ENCODE measurements around the gene CCDC18. TPM values are rescaled to one million over a fixed set of nuclear protein-coding genes. Genes with fewer than 3 reads are reported as not detected.
"Not testable (repeated sequence)": the region's sequence is repeated elsewhere in the genome, so short reads cannot be mapped to it uniquely, and the experiment has no call there.

CCDC18 gene
- total and polyA plus RNA-seq, 2 donors from 2014 or later, result 1.2 to 3.9 TPM

- H3K36me3 ChIP-seq (ENCODE audit: control insufficient read depth in 2 of 3, insufficient read depth in 3 of 3, low read length in 3 of 3), result no peaks in the 10 kb centered on the region
- no peaks in the 10 kb centered on the region for H3K27me3 ChIP-seq (ENCODE audit: control insufficient read depth, insufficient read depth, low read length)
- H3K9me3 ChIP-seq (ENCODE audit: control insufficient read depth in 2 of 3, insufficient read depth in 1 of 3, low read length in 3 of 3), result no peaks in the 10 kb centered on the region
- intact Hi-C loops (cut with DNase I), result no loop called here
- no peak overlapping the region for H3K9ac ChIP-seq (ENCODE audit: low read length in 3 of 3)
- TF ChIP-seq CTCF (IDR thresholded peaks at IDR 0.05; ENCODE audit: borderline replicate concordance, extremely low read depth, insufficient read depth), result no peak
- no peak overlapping the region for H3K4me3 ChIP-seq (ENCODE audit: low read length in 3 of 3)
- no peak overlapping the region for H3K27ac ChIP-seq (ENCODE audit: low read depth in 2 of 2, low read length in 2 of 2)
- H3K4me1 ChIP-seq (ENCODE audit: control insufficient read depth in 2 of 3, insufficient read depth in 2 of 3, low read depth in 1 of 3, low read length in 3 of 3), result peaks cover 0 to 6% (median 0%) of the 10 kb centered on the region in 3 donors
- DNase-seq, result no peak
- no peak for FAIRE-seq
These were observed 54.7 kb downstream of the CCDC18 start for GRCh38 chr1:93235261-93235660.

GRCh38 chr1:93237021-93237420 lies 56.5 kb downstream of the CCDC18 start:
- H3K27ac ChIP-seq (ENCODE audit: low read depth in 2 of 2, low read length in 2 of 2), result no peak overlapping the region
- no peak for TF ChIP-seq CTCF (IDR thresholded peaks at IDR 0.05; ENCODE audit: borderline replicate concordance, extremely low read depth, insufficient read depth)
- intact Hi-C loops (cut with DNase I), result no loop called here
- H3K9me3 ChIP-seq (ENCODE audit: control insufficient read depth in 2 of 3, insufficient read depth in 1 of 3, low read length in 3 of 3), result no peaks in the 10 kb centered on the region
- FAIRE-seq (no peak), DNase-seq (no peak)
- no peak overlapping the region for H3K9ac ChIP-seq (ENCODE audit: low read length in 3 of 3)
- H3K4me1 ChIP-seq (ENCODE audit: control insufficient read depth in 2 of 3, insufficient read depth in 2 of 3, low read depth in 1 of 3, low read length in 3 of 3), result peaks cover 0 to 6% (median 0%) of the 10 kb centered on the region in 3 donors
- H3K27me3 ChIP-seq (ENCODE audit: control insufficient read depth, insufficient read depth, low read length), result no peaks in the 10 kb centered on the region
- H3K36me3 ChIP-seq (ENCODE audit: control insufficient read depth in 2 of 3, insufficient read depth in 3 of 3, low read length in 3 of 3), result no peaks in the 10 kb centered on the region
- H3K4me3 ChIP-seq (ENCODE audit: low read length in 3 of 3), result no peak overlapping the region

- intact Hi-C loops (cut with DNase I), result no loop called here
- FAIRE-seq (no peak), DNase-seq (no peak)
- no peak overlapping the region for H3K4me3 ChIP-seq (ENCODE audit: low read length in 3 of 3)
- H3K36me3 ChIP-seq (ENCODE audit: control insufficient read depth in 2 of 3, insufficient read depth in 3 of 3, low read length in 3 of 3), result no peaks in the 10 kb centered on the region
- TF ChIP-seq CTCF (IDR thresholded peaks at IDR 0.05; ENCODE audit: borderline replicate concordance, extremely low read depth, insufficient read depth), result no peak
- H3K9me3 ChIP-seq (ENCODE audit: control insufficient read depth in 2 of 3, insufficient read depth in 1 of 3, low read length in 3 of 3), result peaks cover 0 to 8% (median 0%) of the 10 kb centered on the region in 3 donors
- H3K4me1 ChIP-seq (ENCODE audit: control insufficient read depth in 2 of 3, insufficient read depth in 2 of 3, low read depth in 1 of 3, low read length in 3 of 3), result peaks cover 0 to 6% (median 0%) of the 10 kb centered on the region in 3 donors
- H3K9ac ChIP-seq (ENCODE audit: low read length in 3 of 3), result no peak overlapping the region
- H3K27ac ChIP-seq (ENCODE audit: low read depth in 2 of 2, low read length in 2 of 2), result no peak overlapping the region
- H3K27me3 ChIP-seq (ENCODE audit: control insufficient read depth, insufficient read depth, low read length), result no peaks in the 10 kb centered on the region
These were observed 57.9 kb downstream of the CCDC18 start for GRCh38 chr1:93238425-93238824.

- Histone ChIP-seq H3K9me3 (ENCODE audit: control insufficient read depth in 2 of 3, insufficient read depth in 1 of 3, low read length in 3 of 3) (peaks cover 0 to 16% (median 0%) of the 10 kb centered on the region in 3 donors), H3K4me1 (ENCODE audit: control insufficient read depth in 2 of 3, insufficient read depth in 2 of 3, low read depth in 1 of 3, low read length in 3 of 3) (peaks cover 0 to 6% (median 0%) of the 10 kb centered on the region in 3 donors), H3K36me3 (ENCODE audit: control insufficient read depth in 2 of 3, insufficient read depth in 3 of 3, low read length in 3 of 3) (no peaks in the 10 kb centered on the region), H3K27ac (ENCODE audit: low read depth in 2 of 2, low read length in 2 of 2) (no peak overlapping the region), H3K27me3 (ENCODE audit: control insufficient read depth, insufficient read depth, low read length) (no peaks in the 10 kb centered on the region), H3K9ac (ENCODE audit: low read length in 3 of 3) (no peak overlapping the region), H3K4me3 (ENCODE audit: low read length in 3 of 3) (no peak overlapping the region)
- intact Hi-C loops (cut with DNase I), result no loop called here
- no peak for DNase-seq
- no peak for TF ChIP-seq CTCF (IDR thresholded peaks at IDR 0.05; ENCODE audit: borderline replicate concordance, extremely low read depth, insufficient read depth)
- FAIRE-seq, result no peak
These were observed 59.3 kb downstream of the CCDC18 start for GRCh38 chr1:93239863-93240262.

GRCh38 chr1:93243233-93243632 lies 62.7 kb downstream of the CCDC18 start:
- H3K27ac ChIP-seq (ENCODE audit: low read depth in 2 of 2, low read length in 2 of 2); H3K4me3 ChIP-seq (ENCODE audit: low read length in 3 of 3); H3K36me3 ChIP-seq (ENCODE audit: control insufficient read depth in 2 of 3, insufficient read depth in 3 of 3, low read length in 3 of 3); H3K27me3 ChIP-seq (ENCODE audit: control insufficient read depth, insufficient read depth, low read length); DNase-seq; H3K9ac ChIP-seq (ENCODE audit: low read length in 3 of 3); FAIRE-seq; H3K4me1 ChIP-seq (ENCODE audit: control insufficient read depth in 2 of 3, insufficient read depth in 2 of 3, low read depth in 1 of 3, low read length in 3 of 3); intact Hi-C loops (cut with DNase I): not testable (repeated sequence)
- peaks cover 0 to 16% (median 0%) of the 10 kb centered on the region in 3 donors for H3K9me3 ChIP-seq (ENCODE audit: control insufficient read depth in 2 of 3, insufficient read depth in 1 of 3, low read length in 3 of 3)
